Measurements from ENCODE around the gene VWC2. TPM values are rescaled to one million over a fixed set of nuclear protein-coding genes. Genes with fewer than 3 reads are reported as not detected.

Gene VWC2
- total and polyA plus RNA-seq, 4 donors, result 0.02 to 0.09 TPM; not detected in 2

- Histone ChIP-seq H3K4me1 (ENCODE audit: control insufficient read depth in 5 of 5, insufficient read depth in 5 of 5, low read length in 5 of 5) (no peaks in the 10 kb centered on the region), H3K9me3 (ENCODE audit: control insufficient read depth in 4 of 4, insufficient read depth in 3 of 4, low read length in 3 of 4) (peaks cover 0 to 12% (median 0%) of the 10 kb centered on the region in 4 donors), H3K27ac (ENCODE audit: low read depth in 1 of 2, low read length in 1 of 2) (no peak overlapping the region), H3K4me3 (no peak overlapping the region), H3K27me3 (ENCODE audit: control insufficient read depth in 3 of 3, insufficient read depth in 3 of 3, low read length in 2 of 3) (no peaks in the 10 kb centered on the region), H3K36me3 (ENCODE audit: control insufficient read depth in 4 of 4, insufficient read depth in 4 of 4, low read length in 4 of 4) (no peaks in the 10 kb centered on the region), H3K9ac (ENCODE audit: insufficient read depth in 1 of 2, low read length in 2 of 2) (no peak overlapping the region)
- DNase-seq, result no peak
- ATAC-seq (ENCODE audit: insufficient read depth, low FRiP score), result no peak
- TF ChIP-seq CTCF (IDR thresholded peaks at IDR 0.05; ENCODE audit: control extremely low read depth, extremely low read depth), result no peak
- WGBS, 2 donors, result 77 to 87% methylated on average over 2 of the region's 2 CpGs
Measured at GRCh38 chr7:49931627-49932026, 158.2 kb downstream of the VWC2 start.

GRCh38 chr7:49937608-49938007 lies 164.2 kb downstream of the VWC2 start:
- DNase-seq, result no peak
- H3K36me3 ChIP-seq (ENCODE audit: control insufficient read depth in 4 of 4, insufficient read depth in 4 of 4, low read length in 4 of 4), result no peaks in the 10 kb centered on the region
- WGBS, 2 donors, result 83 to 95% methylated on average over 2 of the region's 2 CpGs
- no peak for TF ChIP-seq CTCF (IDR thresholded peaks at IDR 0.05; ENCODE audit: control extremely low read depth, extremely low read depth)
- no peak for ATAC-seq (ENCODE audit: insufficient read depth, low FRiP score)
- H3K4me3 ChIP-seq, result no peak overlapping the region
- no peaks in the 10 kb centered on the region for H3K4me1 ChIP-seq (ENCODE audit: control insufficient read depth in 5 of 5, insufficient read depth in 5 of 5, low read length in 5 of 5)
- H3K27me3 ChIP-seq (ENCODE audit: control insufficient read depth in 3 of 3, insufficient read depth in 3 of 3, low read length in 2 of 3), result no peaks in the 10 kb centered on the region
- H3K9me3 ChIP-seq (ENCODE audit: control insufficient read depth in 4 of 4, insufficient read depth in 3 of 4, low read length in 3 of 4), result peaks cover 0 to 3% (median under 1%) of the 10 kb centered on the region in 4 donors
- no peak overlapping the region for H3K27ac ChIP-seq (ENCODE audit: low read depth in 1 of 2, low read length in 1 of 2)
- no peak overlapping the region for H3K9ac ChIP-seq (ENCODE audit: insufficient read depth in 1 of 2, low read length in 2 of 2)

Data from lung (tissue), 12 donors.